GM19395 (cell line): Measurements from ENCODE around the gene FKBP2.

ENCODE experiments used
- ATAC-seq: cut with Tn5 transposase; IDR thresholded peaks from one replicate; pipeline ENCODE4 v1.9.1; 2021; ENCODE audit warnings: mild to moderate bottlenecking, moderate library complexity; ENCODE audit not compliant: unreplicated experiment

Gene FKBP2

GRCh38 chr11:64262271-64263002 is 21.5 kb downstream of the FKBP2 start:
- no peak for ATAC-seq

DNA sequence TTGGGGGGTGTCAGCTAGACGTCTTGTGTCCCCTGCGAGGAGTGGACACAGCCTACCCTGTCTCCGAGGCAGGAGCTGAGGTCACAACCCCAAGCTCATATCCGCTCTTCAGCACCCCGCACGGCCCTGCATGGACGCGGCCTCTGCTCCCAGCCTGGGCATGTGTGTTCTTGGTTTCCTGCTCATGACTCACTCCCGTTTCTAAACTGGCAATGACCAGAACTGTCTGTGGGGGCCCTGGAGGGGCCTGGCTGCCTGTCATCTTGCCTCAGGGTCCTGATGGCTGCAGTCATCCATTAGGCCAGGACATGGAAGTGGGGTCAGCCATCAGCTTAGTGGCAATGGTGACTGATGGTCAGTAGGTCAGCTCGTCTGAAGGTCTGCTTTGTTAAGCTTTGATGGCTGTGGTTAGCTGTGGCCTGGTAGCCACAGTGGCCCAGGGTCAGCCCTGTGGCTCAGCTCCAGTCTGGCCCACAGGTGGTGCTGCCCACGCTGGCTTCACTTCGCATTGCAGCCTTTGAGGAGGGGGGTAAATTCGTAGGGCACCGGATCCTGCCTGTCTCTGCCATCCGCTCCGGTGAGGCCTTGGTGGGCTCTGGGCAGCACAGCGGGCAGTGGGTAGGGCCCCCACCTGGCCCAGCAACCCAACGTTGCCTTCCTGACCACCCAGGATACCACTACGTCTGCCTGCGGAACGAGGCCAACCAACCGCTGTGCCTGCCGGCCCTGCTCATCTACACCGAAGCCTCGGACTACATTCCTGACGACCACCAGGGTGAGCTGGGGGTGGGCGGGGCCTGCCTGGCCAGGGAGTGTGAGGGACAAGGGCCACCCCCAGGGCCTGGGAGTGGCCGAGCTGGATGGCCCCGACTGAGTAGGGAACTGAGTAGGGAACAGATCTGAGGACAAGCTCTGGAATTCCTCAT is 22.4 kb downstream of the FKBP2 start:
- no peak for ATAC-seq

DNA sequence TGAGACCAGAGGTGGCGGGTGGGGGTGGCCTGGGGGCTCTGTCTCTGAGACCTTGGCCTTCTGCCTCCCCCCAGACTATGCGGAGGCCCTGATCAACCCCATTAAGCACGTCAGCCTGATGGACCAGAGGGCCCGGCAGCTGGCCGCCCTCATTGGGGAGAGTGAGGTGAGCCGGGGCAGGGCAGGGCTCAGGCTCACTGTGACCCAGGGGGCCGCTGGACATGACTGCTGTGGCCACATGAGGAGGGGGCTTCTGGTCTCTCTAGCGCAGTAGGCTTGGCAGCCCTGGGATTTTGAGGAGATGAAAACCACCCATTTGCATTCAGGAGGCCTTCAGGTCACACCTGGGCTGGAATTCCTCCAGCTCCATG is 23.0 kb downstream of the FKBP2 start:
- no peak for ATAC-seq

- no peak for ATAC-seq
Observed at GRCh38 chr11:64264371-64264852, 23.5 kb downstream of the FKBP2 start.

- ATAC-seq, result no peak
Observed at GRCh38 chr11:64265176-64266160, 24.6 kb downstream of the FKBP2 start.

DNA sequence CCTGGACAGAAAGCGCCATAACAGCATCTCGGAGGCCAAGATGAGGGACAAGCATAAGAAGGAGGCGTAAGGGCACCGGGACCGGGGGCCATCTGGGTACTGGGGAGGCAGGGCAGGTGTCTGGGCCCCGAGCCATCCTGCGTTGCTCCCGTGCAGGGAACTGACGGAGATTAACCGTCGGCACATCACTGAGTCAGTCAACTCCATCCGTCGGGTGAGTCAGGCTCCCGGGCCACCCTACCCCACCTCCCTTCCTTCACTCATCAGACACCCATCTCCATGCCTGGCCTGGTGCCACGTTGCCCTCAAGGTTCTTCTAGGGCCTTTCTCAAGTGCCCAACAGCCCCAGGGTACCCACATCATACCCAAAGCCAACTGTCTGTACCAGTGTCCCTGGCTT is 25.4 kb downstream of the FKBP2 start:
- ATAC-seq, result no peak

DNA sequence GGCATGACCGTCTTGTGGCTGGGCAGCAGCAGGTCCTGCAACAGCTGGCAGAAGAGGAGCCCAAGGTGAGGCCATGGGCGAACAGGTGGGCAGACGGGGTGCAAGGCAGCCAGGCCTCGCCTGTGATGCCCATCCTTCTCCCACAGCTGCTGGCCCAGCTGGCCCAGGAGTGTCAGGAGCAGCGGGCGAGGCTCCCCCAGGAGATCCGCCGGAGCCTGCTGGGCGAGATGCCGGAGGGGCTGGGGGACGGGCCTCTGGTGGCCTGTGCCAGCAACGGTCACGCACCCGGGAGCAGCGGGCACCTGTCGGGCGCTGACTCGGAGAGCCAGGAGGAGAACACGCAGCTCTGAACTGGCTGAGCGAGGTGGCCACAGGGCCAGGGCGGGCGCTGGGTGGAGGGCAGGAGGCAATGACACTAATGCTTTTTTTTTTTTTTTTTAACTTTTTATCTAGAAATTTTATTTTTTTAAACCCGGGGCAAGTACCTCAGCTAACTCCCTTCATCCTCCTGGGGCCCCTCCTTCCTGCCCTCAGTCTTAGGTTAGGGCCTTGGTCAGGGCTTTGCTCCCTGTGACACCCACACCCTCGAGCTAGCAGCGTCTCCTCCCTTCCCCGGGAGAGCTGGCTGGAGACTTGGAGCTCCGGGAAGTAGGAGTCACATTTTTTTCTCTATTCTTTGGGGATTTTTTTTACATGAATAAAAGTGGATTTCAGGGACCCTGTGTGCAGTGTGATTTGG is 26.5 kb downstream of the FKBP2 start:
- no peak for ATAC-seq

DNA sequence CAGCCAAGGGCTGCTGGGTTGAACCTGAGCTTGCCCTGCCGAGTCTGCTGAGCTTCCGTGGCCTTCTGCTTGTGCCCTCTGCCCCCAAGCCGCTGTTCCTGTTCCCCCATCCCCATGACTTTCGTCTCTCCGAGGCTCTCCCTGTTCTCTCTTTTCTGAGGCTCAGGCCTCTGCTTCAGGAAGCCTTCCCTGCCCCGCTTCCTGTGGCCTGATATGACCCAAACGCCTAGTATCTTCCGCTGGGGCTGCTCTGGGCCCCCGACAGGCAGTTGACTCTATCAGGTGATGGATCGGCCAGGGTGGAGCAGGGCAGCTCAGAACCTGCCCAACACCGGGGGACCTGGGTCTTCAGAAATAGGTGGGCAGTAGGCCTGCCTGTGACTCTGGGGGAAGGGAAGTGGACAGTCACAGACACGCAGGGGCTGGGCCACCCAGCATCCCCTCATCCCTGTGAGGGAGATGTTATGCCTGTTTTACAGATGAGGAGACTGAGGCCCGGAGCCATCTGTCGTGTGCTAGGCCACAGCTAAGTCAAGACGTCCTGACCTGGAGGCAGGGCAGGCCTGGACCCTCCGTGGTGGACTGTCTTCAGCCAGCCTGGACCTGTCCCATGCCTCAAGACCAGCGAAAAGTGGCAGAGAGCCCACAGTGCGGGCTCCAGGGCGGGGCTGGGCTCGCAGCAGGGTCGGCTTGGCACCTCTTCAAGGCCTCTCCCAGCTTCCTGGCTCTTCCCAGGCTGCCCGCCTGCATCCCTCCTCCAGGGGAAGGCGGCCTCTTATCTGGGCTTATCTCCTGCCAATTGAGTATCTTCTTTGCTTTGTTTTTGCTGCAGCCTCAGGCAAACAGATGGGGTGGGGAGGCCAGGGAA is 27.4 kb downstream of the FKBP2 start:
- ATAC-seq, result no peak

DNA sequence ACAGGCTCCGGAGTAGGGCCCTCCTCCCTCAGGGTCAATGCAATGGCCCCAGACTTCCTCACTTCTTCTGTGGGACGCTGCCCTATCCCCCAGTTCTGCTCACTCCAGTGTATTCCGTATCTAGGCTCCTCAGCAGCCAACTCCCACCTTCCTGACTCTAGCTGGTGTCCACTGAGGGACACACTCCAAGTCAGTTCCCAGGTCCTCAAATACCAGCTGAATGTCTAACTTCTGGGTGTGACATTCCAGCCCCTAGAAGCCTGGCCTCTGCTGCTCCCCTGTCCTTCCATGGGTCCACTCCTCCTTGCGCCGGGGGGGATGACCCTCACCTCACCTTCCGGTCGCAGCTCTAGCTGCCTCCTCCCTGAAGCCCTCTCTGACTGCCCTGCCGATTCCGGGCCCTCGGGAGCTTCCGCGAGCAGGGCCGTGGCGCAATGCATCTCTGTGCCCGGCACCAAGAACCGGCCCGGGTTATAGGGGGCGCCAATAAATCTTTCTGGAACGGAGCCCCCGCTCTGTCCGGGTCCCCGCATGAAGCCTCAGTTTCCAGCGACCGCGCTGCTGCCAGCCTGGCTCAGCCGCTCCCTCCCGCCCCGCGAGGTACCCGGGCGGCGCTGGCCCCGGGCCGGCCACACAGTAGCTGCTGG is 28.1 kb downstream of the FKBP2 start:
- peak; percentile 9 for ATAC-seq

DNA sequence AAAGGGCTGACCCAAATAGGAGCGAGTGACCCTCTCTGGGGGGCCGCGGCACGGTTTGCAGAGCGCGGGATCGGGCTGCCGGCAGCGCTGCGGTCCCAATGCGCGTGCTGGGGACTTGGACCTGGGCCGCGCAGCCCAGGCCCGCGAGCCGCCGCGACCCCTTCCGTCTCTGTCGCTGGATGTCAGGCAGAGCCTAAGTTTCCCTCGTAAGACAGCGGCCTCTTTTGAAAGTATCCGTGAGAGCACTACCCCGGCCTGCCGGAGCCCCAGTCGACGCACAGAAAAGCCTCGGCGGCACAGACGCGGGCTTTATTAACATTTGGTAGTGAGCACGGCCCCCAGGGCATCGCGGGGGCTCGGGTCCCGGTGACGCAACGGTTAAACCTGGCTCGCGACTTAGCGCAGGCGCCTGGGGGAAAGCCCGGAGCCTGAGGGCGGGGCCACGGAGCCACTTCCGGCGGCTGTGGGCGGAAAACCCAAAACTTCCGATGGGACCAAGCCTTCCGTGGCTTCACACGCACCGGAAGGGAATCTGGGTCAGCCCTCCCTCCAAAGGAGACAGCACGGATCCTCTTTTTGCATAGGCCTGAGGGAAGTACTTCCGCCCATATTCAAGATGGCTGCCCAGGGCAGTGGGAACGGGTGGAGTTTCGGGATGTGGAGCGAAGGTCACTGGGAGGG is 28.8 kb downstream of the FKBP2 start:
- ATAC-seq, result peak; percentile 72

GRCh38 chr11:64275031-64275800 is 34.3 kb downstream of the FKBP2 start:
- no peak for ATAC-seq

GRCh38 chr11:64275841-64276240 is 34.9 kb downstream of the FKBP2 start:
- no peak for ATAC-seq

DNA sequence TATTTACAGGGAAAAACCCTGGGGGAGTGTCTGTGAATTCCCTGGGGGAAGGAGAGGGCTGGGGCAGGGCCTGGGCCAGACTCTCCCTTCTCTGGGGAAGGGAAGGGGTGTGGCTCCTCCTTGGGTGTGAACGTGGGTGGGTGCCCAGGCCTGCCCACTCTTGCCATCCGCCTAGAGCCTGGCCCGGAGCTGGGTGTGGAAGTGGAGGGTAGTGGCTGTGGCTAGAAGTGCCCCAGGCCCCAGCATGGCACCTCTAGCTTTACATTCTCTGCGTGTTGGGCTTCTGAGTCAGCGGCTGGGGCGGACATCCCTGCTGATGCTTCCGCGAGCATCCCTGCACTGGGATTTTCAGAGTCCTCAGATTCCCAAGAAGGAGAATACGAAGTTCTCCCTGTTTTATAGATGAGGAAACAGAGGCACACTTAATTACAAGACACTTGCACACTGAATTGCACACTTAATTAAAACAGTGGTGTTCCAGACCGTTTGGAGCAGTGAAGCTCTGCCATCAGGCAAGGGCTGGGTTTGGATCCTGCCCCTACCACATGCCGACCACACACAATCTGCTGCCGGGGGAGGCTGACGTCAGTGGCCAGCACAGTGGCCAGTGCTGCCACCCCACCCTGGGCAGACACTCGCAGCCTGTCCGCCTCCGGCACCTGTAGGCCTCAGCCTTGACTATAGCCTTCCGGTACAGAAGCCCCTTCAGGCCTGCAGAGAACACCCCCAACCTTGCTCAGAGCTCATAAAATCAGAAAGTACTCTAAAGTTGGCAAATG is 35.9 kb downstream of the FKBP2 start:
- ATAC-seq, result no peak

GRCh38 chr11:64278576-64279190 is 37.8 kb downstream of the FKBP2 start:
- no peak for ATAC-seq

DNA sequence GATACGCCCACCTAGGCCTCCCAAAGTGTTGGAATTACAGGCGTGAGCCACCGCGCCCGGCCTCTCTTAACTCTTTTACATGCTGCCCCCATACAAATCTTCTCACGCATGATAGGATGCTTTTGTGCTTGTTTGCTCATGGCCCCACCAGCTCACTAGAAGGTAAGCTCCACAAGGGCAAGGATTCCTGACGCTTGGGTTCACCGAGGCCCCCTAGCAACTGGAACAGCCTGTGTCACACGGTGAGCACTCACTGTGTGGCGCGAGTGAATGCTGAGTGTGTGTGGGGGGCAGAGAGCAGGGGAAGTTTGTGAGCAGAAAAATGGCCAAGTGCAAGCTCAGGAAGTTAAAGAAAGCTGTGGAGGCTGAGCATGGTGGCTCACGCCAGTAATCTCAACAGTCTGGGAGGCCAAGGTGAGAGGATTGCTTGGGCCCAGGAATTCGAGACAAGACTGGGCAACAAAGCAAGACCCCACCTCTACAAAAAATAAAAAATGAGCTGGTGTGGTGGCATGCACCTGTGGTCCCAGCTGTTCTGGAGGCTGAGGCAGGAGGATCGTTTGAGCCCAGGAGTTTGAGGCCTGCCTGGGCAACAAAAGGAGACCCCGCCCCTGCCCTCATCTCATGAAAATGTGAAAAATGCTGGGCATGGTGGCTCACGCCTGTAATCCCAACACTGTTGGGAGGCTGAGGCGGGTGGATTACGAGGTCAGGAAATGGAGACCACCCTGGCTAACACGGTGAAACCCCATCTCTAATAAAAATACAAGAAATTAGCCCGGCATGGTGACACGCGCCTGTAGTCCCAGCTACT is 41.3 kb downstream of the FKBP2 start:
- ATAC-seq, result no peak
